ENCODE data around the gene VSNL1. TPM values are rescaled to one million over a fixed set of nuclear protein-coding genes. Genes with fewer than 3 reads are reported as not detected.
A peak's percentile ranks its signal among the peaks of the same experiment; 100 is the strongest.

The VSNL1 gene
- total RNA-seq, 1 experiment from 2014 or later: not detected

DNA sequence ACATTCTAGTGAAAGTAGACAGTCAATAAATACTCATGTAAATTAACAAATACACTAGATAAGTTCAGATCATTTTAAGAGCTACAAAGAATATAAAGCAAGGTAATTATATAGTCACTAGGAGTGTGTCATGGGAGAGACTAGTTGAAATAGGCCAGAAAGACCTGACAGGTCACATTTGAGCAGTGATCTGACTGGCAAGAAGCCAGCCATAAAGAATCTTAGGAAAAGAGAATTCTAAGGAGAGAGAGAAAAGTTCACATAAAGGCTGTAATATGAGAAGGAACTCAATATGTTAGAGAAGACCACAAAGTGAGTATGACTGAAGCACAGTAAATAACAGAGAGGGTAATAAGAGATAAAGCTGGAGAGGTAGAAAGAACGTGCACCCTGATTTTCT lies 31.2 kb downstream of the VSNL1 start:
- no peaks in the 10 kb centered on the region for H3K9me3 ChIP-seq (ENCODE audit: insufficient read depth, low read depth)
- ChIA-PET POLR2A (ENCODE audit: unreplicated experiment) (no interaction called here), CTCF (no interaction called here)
- H3K27ac ChIP-seq: 0 out of 2 replicates have a peak overlapping the region, but pooled peaks have one; percentile 11
- peak overlapping the region; percentile 4; the same call in 1 of the 2 replicates for H3K4me2 ChIP-seq
- no peaks in the 10 kb centered on the region for H4K20me1 ChIP-seq (ENCODE audit: insufficient read depth)
- no peak overlapping the region for H2AFZ ChIP-seq
- H3F3A ChIP-seq (ENCODE audit: insufficient read depth, low read depth): no peaks in the 10 kb centered on the region
- no peak for TF ChIP-seq EZH2 (IDR thresholded peaks at IDR 0.05; ENCODE audit: low read depth)
- TF ChIP-seq, protein P1, sequence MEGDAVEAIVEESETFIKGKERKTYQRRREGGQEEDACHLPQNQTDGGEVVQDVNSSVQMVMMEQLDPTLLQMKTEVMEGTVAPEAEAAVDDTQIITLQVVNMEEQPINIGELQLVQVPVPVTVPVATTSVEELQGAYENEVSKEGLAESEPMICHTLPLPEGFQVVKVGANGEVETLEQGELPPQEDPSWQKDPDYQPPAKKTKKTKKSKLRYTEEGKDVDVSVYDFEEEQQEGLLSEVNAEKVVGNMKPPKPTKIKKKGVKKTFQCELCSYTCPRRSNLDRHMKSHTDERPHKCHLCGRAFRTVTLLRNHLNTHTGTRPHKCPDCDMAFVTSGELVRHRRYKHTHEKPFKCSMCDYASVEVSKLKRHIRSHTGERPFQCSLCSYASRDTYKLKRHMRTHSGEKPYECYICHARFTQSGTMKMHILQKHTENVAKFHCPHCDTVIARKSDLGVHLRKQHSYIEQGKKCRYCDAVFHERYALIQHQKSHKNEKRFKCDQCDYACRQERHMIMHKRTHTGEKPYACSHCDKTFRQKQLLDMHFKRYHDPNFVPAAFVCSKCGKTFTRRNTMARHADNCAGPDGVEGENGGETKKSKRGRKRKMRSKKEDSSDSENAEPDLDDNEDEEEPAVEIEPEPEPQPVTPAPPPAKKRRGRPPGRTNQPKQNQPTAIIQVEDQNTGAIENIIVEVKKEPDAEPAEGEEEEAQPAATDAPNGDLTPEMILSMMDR (conservative IDR thresholded peaks at IDR 0.05): no peak
- H3K4me1 ChIP-seq (replicated peaks; ENCODE audit: insufficient read depth): peaks cover 14% of the 10 kb centered on the region
- peak; percentile 6 to 67 for DNase-seq
- intact Hi-C loops (cut with micrococcal nuclease; ENCODE audit: unreplicated experiment): no loop called here
- H3K27me3 ChIP-seq (ENCODE audit: insufficient read depth, low read depth): no peaks in the 10 kb centered on the region
- no peak overlapping the region for H3K4me3 ChIP-seq
- BruUV-seq (replicated peaks): no TSS peak
- H3K79me2 ChIP-seq (ENCODE audit: low read depth): no peaks in the 10 kb centered on the region
- H3K9me2 ChIP-seq (ENCODE audit: insufficient read depth): no peaks in the 10 kb centered on the region
- no peaks in the 10 kb centered on the region for H3K36me3 ChIP-seq (ENCODE audit: low read depth)

DNA sequence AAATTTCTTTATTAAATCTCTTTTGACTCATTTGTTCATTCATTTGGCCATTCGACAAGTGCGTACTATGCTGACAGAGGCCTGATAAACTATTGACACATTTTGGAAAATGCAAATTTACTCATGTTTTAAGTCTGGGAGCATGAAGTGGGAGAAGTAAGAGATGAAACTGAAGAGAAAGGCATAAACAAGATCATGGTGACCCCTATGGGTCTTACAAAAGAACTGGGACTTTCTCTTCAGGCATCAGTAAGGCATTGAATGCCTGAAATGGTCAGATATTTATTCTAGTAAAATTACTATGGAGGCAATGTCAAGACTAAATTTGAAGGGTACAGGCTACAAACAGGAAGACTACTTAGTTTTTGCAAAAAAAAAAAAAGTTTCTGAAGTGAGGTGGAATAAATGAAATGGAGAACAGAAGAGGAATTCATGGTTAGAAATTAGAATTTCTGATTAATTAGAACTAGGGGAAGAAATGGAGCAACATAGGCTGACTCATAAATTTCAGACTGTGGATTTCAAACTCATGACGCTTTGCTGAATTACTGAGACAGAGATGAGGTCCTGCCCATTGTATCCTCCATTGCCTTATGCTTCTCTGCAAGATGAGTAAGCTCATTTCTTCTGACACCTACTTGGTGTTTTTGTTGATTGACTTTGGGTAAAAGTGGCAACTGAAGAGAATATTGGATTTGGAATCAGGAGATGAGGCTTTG lies 32.7 kb downstream of the VSNL1 start:
- Histone ChIP-seq H3K9me3 (ENCODE audit: insufficient read depth, low read depth) (no peaks in the 10 kb centered on the region), H2AFZ (no peak overlapping the region), H3K36me3 (ENCODE audit: low read depth) (no peaks in the 10 kb centered on the region), H3K27ac (no peak overlapping the region), H3K4me3 (no peak overlapping the region), H3K4me2 (no peak overlapping the region), H3K9me2 (ENCODE audit: insufficient read depth) (no peaks in the 10 kb centered on the region), H3F3A (ENCODE audit: insufficient read depth, low read depth) (no peaks in the 10 kb centered on the region), H3K4me1 (replicated peaks; ENCODE audit: insufficient read depth) (peaks cover 14% of the 10 kb centered on the region), H4K20me1 (ENCODE audit: insufficient read depth) (no peaks in the 10 kb centered on the region), H3K79me2 (ENCODE audit: low read depth) (no peaks in the 10 kb centered on the region), H3K27me3 (ENCODE audit: insufficient read depth, low read depth) (no peaks in the 10 kb centered on the region)
- intact Hi-C loops (cut with micrococcal nuclease; ENCODE audit: unreplicated experiment): no loop called here
- TF ChIP-seq EZH2 (IDR thresholded peaks at IDR 0.05; ENCODE audit: low read depth): no peak
- POLR2A ChIA-PET (ENCODE audit: unreplicated experiment): no interaction called here
- BruUV-seq (replicated peaks): no TSS peak
- CTCF ChIA-PET: no interaction called here
- DNase-seq: no peak

DNA sequence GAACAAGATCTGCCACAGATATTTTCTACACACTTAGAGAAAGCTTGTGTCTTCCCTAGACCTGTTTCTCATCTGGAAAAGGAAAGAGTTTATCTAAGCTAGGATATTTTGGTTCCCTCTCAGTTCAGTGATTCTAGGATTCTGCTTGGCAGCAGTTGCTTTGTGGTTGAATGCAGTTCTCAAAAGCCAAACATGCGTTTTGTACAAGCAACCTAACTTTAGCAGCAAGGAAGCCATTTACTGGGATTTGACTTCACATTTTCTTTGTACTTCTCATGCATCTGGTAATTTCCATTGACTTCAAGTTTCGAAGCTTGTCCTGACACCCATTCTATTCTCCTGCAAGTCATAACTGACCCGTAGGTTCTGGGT lies 33.3 kb downstream of the VSNL1 start:
- Histone ChIP-seq H2AFZ (no peak overlapping the region), H3K27ac (no peak overlapping the region), H3K9me3 (ENCODE audit: insufficient read depth, low read depth) (no peaks in the 10 kb centered on the region), H3K36me3 (ENCODE audit: low read depth) (no peaks in the 10 kb centered on the region), H3F3A (ENCODE audit: insufficient read depth, low read depth) (no peaks in the 10 kb centered on the region), H3K4me3 (no peak overlapping the region), H4K20me1 (ENCODE audit: insufficient read depth) (no peaks in the 10 kb centered on the region), H3K79me2 (ENCODE audit: low read depth) (no peaks in the 10 kb centered on the region), H3K27me3 (ENCODE audit: insufficient read depth, low read depth) (no peaks in the 10 kb centered on the region), H3K4me1 (replicated peaks; ENCODE audit: insufficient read depth) (peaks cover 14% of the 10 kb centered on the region), H3K4me2 (no peak overlapping the region), H3K9me2 (ENCODE audit: insufficient read depth) (no peaks in the 10 kb centered on the region)
- intact Hi-C loops (cut with micrococcal nuclease; ENCODE audit: unreplicated experiment): no loop called here
- ChIA-PET POLR2A (ENCODE audit: unreplicated experiment) (no interaction called here), CTCF (no interaction called here)
- BruUV-seq (replicated peaks): no TSS peak
- DNase-seq: no peak
- no peak for TF ChIP-seq EZH2 (IDR thresholded peaks at IDR 0.05; ENCODE audit: low read depth)
- TF ChIP-seq, protein P1 (conservative IDR thresholded peaks at IDR 0.05): no peak

All from PC-9 (cell line).